OCI-LY3 (cell line): ENCODE results near the gene PRR23E.

Source experiments
- CTCF ChIP-seq: fragments of 200-600, 300-600 bp; sonication (generic); IDR thresholded peaks from 2 replicates; pipeline ENCODE4 v1.5.1; 2014; ENCODE audit warnings: antibody characterized with exemption, low read length, low read depth
- EZH2phosphoT487 ChIP-seq: fragments of 200-600 bp; shearing (Covaris generic); IDR thresholded peaks from 2 replicates; pipeline ENCODE4 v1.6.1; 2018; ENCODE audit warnings: antibody characterized with exemption, mixed run types, low read depth

- TF ChIP-seq CTCF (no peak), EZH2phosphoT487 (no peak)
Observed at GRCh38 chr3:127237835-127238234, 44.9 kb downstream of the PRR23E start.
